Medulla oblongata (tissue), 1 donor: ENCODE measurements around the gene TRIO.
A peak's percentile ranks its signal among the peaks of the same experiment; 100 is the strongest.

Experiments used
- DNase-seq: peaks from one replicate; pipeline ENCODE4 v3.0.0-alpha.2; 2015; ENCODE audit errors: extremely low spot score

TRIO gene

GRCh38 chr5:14209222-14209822, 66.2 kb downstream of the TRIO start:
- DNase-seq: no peak

DNA sequence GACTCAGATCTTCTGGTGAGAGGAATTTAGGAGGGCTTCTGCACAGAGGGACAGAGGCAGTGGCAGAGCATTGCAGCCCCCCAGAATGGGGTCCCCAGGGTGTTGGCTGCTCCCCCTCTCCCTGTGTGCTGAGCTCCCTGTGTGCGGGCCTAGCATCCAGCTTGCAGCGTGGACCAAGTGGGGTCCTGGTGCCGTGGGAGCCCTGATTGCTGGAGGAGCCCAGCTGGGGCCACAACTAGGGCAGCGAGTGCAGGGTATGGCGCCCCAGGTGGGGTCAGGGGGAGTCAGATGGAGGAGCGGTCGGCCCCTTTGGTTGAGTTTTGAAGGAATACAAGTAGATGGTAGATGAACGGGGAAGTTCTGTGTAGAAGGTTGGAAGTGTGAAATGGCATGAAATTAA, 66.7 kb downstream of the TRIO start:
- DNase-seq: no peak

DNA sequence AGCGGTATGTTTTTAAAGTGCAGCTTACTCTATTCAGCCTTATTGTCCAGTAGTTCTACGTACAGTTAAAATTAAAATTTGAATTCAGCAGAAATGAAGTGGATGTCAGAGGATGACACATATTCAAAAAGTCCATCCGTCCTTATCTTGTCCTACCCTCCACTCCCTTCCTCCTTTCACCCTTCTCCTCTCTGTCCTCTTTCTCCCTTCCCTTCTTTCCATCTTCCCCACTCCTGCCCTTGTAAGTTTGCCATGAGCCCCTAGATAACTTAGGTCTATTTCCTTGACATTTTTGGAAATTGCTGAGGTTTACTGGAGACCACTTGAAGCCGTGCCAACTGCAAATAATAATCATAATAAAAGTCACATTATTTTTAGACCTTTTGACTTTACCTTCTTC, 67.6 kb downstream of the TRIO start:
- no peak for DNase-seq

DNA sequence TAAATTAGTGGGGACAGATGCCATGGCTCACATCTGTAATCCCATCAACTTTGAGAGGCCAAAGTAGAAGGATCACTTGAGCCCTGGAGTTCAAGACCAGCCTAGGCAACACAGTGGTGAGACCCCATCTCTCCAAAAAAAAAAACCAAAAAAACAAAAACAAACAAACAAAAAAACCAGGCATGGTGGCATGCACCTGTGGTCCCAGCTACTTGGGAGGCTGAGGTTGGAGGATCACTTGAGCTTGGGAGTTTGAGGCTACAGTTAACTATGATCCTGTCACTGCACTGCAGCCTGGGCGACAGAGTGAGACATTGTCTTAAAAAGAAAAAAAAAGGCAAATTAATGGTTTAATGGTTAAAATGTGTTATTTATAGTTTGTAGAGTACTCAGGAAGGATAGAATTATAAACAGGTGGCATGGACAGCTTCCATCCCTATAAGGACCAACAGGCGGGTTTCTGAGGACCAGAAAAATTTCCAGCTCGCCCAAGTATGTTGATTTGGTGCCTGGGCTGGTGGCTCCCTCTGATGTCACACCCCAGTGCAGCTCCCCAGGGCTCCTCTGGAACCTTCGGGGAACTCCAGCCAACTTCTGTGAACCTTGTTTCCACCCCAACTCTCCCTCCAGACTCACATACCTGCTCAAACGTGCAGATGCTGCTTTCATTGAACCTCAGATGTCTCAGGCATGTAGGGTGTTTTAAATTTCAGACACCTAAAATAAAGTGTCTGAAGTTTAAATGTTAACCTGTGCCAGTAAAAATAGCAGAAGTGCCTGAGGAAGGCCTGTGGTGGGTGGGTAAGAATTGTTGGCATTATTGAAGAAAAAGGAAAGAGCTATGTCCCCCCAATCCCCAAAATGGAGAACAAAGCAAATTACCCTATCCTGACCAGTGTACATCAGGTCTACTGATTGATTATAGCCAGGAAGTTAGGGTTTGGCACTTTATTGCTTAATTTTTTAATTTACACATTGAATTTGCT, 69.0 kb downstream of the TRIO start:
- no peak for DNase-seq

- DNase-seq: no peak
Measured at GRCh38 chr5:14212838-14213237, 69.7 kb downstream of the TRIO start.

DNA sequence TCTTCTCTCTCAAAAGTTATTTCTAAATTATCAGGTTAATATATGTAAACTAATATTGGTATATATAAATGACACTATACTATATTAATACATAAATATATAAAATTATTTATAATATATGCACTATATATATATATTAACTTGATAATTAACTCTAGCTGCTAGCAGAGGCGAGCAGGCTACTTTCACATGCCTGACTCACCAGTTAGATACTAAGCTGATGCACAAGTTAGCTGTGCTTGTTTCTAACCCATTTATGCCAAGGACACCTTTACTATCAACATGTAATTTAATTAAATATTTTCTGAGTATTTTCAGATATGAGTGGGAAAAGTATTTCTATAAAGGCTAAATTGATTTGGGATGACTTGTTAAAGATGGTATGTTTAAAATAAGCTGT, 70.1 kb downstream of the TRIO start:
- DNase-seq: no peak

GRCh38 chr5:14213813-14214585, 70.9 kb downstream of the TRIO start:
- DNase-seq: no peak

DNA sequence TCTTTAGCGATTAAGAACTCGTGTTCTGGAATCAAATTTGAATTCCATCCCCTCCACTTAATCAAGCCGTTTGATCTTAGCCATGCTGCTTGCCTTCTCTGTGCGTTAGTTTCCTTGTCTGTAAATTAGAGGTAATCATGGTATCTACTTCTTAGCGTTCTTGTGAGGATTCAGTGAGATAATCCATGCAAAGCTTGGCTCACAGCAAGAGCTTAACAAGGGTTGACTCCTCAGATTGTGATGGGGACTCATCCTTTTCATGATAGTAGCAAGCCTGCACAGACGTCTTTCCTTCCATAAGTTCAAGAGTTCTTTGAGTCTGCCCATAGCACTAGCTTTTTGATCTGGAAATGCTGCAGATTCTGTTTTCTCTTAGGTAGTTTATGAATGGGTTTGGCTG, 72.8 kb downstream of the TRIO start:
- no peak for DNase-seq

GRCh38 chr5:14216372-14216771, 73.2 kb downstream of the TRIO start:
- no peak for DNase-seq

GRCh38 chr5:14216902-14217301, 73.8 kb downstream of the TRIO start:
- no peak for DNase-seq

GRCh38 chr5:14217587-14217986, 74.4 kb downstream of the TRIO start:
- no peak for DNase-seq

- DNase-seq: no peak
Measured at GRCh38 chr5:14218011-14218410, 74.9 kb downstream of the TRIO start.

DNA sequence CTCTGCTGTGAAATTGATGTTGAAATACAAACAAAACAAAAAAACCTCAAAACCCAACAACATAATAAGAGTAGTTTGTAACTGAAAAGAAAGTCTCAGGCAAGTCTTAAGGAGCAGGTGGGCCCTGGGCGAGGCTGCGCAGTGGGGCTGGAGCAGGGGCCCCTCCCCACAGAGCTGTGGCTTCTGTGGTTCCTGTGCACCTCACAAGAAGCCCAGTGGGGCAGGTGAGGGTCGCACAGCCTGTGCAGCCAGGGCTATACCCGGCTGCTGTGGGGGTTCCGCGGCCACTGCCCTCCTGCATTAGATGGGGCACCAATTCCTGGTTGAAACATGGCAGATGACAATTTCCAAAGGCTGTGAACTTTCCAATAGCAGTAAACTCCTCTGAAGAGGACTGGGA, 75.3 kb downstream of the TRIO start:
- DNase-seq: no peak

DNA sequence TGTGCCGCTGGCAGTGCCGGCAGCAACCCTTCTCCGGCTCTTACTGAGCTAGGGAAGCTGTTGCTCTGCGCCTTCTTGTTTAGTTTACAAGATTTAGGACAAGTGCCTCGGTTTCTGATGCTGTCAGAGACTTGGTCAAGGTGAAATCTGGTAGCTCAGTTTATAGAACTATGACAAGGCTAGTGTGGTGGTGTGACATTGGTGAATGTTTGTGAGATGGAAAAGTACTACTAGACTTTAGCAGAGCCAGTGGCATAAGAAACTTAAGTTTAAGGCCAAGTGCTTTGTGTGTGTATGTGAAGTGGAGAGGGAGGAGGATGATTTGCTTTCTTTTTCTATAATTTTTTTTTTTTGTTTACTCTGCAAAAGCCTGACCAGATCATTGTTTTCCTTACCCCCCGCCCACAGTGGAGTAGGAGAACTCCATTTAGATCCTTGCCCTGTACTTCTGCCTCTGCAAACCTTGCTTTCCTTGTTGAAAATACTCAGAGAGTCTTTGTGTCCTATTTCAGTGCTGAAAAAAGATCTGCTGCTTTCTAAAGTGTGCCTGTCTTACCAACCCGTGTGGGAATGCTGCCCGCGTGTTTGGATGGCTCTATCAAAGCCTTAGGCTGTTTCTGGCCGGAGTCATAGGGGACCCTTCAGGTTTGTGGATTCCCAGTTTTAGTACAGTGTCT, 75.9 kb downstream of the TRIO start:
- peak; percentile 18 for DNase-seq

DNA sequence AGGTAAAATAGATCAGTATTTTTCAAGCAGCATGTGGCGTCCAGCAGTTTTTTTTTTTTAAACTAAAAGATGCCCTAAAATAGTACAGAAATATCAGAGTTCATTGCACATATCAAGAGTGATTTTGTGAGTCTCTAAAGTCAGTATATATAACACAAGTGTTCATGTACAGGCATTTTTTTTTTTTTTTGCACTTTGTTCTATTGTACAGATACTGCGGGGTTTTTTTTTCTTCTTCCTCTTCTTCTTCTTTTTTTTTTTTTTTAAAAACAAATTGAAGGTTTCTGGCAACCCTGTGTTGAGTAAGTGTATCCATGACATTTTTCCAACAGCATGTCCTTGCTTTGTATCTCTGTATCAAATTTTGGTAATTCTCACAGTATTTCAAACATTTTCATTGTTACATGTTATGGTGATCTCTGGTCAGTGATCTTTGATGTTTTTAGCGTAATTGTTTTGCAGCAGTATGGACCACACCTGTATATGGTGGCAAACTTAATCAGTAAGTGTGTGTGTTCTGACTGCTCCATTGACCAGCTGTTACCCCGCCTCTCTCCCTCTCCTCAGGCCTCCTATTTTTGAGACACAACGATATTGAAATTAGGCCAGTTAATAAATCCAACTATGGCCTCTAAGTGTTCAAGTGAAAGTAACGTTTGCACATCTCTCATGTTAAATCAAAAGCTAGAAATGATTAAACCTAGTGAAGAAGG, 76.8 kb downstream of the TRIO start:
- DNase-seq: no peak

DNA sequence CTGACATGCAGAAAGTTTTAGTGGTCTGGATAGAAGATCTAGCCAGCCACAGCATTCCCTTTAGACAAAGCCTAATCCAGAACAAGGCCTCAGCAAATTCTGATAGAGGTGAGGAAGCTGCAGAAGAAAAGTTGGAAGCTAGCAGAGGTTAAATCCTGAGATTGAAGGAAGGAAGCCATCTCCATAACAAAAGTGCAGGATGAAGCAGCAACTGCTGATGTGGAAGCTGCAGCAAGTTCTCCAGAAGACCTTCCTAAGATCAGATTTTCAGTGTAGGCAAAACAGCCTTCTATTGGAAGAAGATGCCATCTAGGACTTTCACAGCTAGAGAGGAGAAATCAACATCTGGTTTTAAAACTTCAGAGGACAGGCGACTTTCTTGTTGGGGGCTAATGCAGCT, 77.5 kb downstream of the TRIO start:
- DNase-seq: no peak

GRCh38 chr5:14221732-14222131, 78.6 kb downstream of the TRIO start:
- DNase-seq: no peak

DNA sequence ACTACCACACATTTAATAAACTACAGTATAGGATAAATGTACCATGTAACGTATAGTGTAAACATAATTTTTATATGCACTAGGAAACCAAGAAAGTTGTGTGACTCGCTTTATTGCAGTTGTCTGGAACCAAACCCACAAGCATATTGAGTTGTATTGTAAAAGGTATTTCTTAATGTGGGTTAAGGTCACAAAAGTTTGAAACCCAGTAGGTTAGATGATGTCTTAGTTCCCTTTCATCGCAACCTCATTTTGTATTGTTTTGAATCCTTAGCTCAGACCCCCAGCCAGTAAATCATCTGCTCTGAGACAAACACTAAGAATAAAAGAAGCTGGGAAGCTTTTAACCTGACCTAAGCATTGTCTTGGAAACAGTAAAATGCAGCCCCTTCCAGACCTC, 79.1 kb downstream of the TRIO start:
- DNase-seq: no peak

DNA sequence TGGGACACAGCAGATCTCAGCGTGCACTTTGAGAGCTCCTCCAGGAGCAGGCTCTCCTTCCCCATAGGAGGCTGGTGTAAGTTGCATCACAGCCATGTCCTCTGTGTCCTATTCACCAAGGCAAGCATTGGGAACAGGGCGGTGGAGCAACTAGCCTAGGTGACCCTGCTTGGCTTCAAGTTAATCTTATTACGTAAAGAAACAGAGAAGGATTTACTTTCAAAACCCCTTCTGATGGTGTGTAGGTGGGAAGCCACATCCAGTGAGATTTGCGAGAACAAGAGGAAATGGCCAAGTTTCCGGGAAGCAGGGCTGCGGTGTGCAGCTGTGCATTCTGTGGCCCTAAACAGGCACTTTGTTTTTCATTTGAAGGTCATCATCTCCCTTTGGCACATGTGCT, 80.2 kb downstream of the TRIO start:
- DNase-seq: no peak

DNA sequence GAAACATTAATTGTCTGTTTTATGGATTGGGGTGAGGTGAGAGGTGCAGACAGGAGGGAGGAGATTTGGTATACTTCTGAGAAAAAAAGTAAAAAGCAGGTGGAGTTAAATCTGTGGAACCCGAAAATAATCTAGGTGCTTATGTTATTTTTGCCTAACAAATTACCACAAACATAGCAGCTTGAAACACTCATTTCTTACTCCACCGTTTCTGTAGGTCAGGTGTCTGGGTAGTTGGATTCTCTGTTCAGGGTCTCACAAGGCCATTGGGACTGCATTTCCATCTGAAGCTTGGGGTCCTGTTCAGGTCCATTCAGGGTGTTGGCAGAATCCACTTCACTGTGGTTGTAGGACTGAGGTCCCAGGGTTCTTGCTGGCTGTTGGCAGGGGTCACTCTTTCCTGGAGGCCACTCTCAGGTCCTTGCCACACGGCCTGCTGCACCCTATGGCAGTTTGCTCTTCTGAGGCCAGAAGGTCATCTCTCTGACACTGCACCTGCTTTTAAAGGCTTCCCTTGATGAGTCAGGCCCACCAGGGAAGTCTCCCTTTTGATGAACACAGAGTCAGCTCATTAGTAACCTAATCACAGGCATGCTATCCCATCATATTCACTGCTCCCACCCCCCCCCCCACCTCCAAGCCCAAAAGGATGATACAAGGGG, 82.2 kb downstream of the TRIO start:
- DNase-seq: no peak

DNA sequence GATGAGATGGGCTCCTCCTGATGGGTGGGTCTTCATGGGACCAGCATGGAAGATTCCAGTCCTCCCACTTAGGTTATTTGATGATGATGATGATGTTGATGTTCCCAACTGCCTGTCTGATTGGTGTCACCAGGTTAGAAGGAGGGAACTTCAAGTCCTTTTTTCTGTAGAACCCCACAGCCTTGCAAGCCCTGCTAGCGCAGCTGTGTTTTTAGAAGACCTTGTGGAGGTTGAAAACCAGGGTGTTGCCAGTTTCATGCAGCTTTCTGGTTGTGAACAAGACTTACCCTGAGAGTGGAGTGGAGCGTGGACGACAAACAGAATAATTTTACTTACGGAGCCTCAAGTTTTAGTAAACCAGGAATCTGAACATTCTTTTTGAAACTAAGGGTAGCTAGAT, 83.0 kb downstream of the TRIO start:
- DNase-seq: no peak
